Smooth muscle cell (in vitro differentiated cells): Measurements from ENCODE around the gene F2. TPM values are rescaled to one million over a fixed set of nuclear protein-coding genes. Genes with fewer than 3 reads are reported as not detected.

ENCODE experiments used
- DNase-seq: peaks from one replicate; lab custom pipeline; 2025; ENCODE audit not compliant: unreplicated experiment; lab: John Stamatoyannopoulos, UW
- H2AFZ ChIP-seq: fragments of 200-600 bp; sonication (generic); 2 replicates; pipeline ENCODE4 v1.6.0; 2016; ENCODE audit warnings: antibody characterized with exemption, low read depth, mild to moderate bottlenecking
- H3F3A ChIP-seq: fragments of 200-600 bp; sonication (generic); 2 replicates; pipeline ENCODE4 v1.6.0; 2017; ENCODE audit warnings: antibody characterized with exemption, low read depth
- H3K27ac ChIP-seq: fragments of 200-600 bp; sonication (generic); 2 replicates; pipeline ENCODE4 v1.5.1; 2016; ENCODE audit warnings: low read depth, mild to moderate bottlenecking
- H3K27me3 ChIP-seq: fragments of 200-600 bp; sonication (generic); 2 replicates; pipeline ENCODE4 v1.6.1; 2016; ENCODE audit warnings: low read depth, mild to moderate bottlenecking
- H3K36me3 ChIP-seq: fragments of 200-600 bp; sonication (generic); 2 replicates; pipeline ENCODE4 v1.5.1; 2016; ENCODE audit warnings: low read depth
- H3K4me1 ChIP-seq: fragments of 200-600 bp; sonication (generic); 2 replicates; pipeline ENCODE4 v1.5.1; 2016; ENCODE audit warnings: low read depth
- H3K4me2 ChIP-seq: fragments of 200-600 bp; sonication (generic); 2 replicates; pipeline ENCODE4 v1.6.0; 2016; ENCODE audit warnings: mild to moderate bottlenecking
- H3K4me3 ChIP-seq: fragments of 200-600 bp; sonication (generic); 2 replicates; pipeline ENCODE4 v1.5.1; 2016; ENCODE audit warnings: mild to moderate bottlenecking
- H3K79me2 ChIP-seq: fragments of 200-600 bp; sonication (generic); 2 replicates; pipeline ENCODE4 v1.6.0; 2016; ENCODE audit warnings: low read depth, mild to moderate bottlenecking
- H3K9ac ChIP-seq: fragments of 200-600 bp; sonication (generic); 2 replicates; pipeline ENCODE4 v1.6.0; 2016; ENCODE audit warnings: low read depth
- H3K9me3 ChIP-seq: fragments of 200-600 bp; sonication (generic); replicated peaks from 2 replicates; pipeline ENCODE4 v1.5.1; 2016; ENCODE audit warnings: low read depth
- H4K20me1 ChIP-seq: fragments of 200-600 bp; sonication (generic); 2 replicates; pipeline ENCODE4 v1.6.0; 2016; ENCODE audit warnings: low read depth
- WGBS: methylation state at CpG from one replicate; pipeline ENCODE4 v1.1.7; 2016; ENCODE audit warnings: low lambda C conversion rate; 5-methylcytosine and 5-hydroxymethylcytosine counted together
- polyA plus RNA-seq: library from polyadenylated mRNA; unstranded; fragments of >200 nt; fragmentation: Nextera tagmentation; extraction: Ambion mirVana; gene quantifications from 2 replicates; pipeline ENCODE4 v1.2.1, GENCODE V29; 2016
- total RNA-seq: library from RNA; depleted of rRNA; stranded (reverse); fragments of >200 nt; gene quantifications from 2 replicates; pipeline ENCODE4 v1.2.3, GENCODE V29; 2014
- TF ChIP-seq, protein P1 (sequence below): fragments of 200-600 bp; sonication (generic); IDR thresholded peaks from 2 replicates; pipeline ENCODE4 v1.5.1; 2017; ENCODE audit warnings: borderline replicate concordance, mild to moderate bottlenecking, antibody characterized with exemption; ENCODE audit not compliant: insufficient read depth, poor library complexity, severe bottlenecking

F2 gene
- total and polyA plus RNA-seq, 2 experiments from 2014 or later: 0.21 to 0.27 TPM

DNA sequence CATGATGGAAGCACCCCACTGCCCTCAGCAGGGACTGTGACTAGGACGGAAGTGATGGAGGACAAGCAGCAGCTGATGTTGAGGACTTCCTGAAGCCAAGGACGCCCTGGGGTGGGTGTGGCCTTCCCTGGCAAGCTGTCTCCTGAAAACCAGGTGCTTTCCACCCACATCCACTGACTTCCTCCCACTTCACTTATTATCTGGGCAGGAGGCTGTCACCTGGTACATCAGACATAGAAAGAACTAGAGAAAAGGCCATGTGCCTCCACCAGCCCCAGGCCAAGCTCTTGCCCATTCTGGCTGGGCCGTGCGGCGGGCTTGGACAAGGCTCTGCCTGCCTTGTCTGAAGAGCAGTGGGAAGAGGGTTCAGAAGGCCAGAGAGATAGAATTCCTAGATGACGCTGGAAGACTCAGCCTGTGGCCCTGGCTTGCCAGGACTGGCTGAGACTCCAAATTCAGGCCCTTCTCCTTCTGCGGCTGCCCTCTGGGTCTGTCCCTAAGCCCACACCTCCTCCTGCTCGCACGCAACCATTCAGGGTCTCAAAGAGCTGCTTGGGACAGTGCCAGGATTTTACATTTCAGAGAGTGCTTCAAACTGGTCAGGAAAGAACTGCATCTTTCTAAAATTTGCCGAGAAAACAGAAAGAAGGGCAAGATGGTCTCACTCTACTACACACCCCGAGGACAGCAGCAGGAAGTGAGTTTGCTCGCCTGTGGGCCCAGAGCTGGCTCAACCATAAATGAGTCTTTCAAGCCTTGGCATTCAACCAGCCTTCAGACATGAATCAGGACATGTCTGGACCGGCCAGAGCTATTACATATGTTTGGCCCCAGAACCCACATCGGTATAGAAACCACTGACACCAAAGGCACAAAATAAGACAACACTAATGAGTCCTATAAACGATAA, 31.9 kb upstream of the F2 start:
- no peak for DNase-seq

DNA sequence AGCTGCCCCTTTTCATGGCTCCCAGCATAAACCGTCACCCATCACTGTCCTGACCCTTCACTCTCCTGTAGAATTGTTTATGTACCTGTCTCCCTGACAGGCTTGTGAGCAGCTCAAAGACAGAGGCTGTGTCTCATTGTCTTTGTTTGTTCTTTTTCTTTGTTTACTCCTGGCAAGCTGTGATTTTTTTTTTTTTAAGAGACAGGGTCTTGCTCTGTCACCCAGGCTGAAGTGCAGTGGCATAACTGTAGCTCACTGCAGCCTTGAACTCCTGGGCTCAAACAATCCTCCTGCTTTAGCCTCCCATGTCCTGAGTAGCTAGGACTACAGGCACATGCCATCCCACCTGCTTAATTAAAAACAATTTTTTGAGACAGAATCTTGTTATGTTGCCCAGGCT, 28.3 kb upstream of the F2 start:
- Histone ChIP-seq H2AFZ (no peak overlapping the region), H3K9ac (no peak overlapping the region), H3K9me3 (no peaks in the 10 kb centered on the region), H3K36me3 (no peaks in the 10 kb centered on the region), H3K4me1 (no peaks in the 10 kb centered on the region), H4K20me1 (peaks cover 4% of the 10 kb centered on the region), H3K27ac (no peak overlapping the region), H3K4me3 (no peak overlapping the region), H3K79me2 (peaks cover 5% of the 10 kb centered on the region), H3K27me3 (no peaks in the 10 kb centered on the region), H3F3A (peaks cover 7% of the 10 kb centered on the region), H3K4me2 (no peak overlapping the region)
- TF ChIP-seq, protein P1, sequence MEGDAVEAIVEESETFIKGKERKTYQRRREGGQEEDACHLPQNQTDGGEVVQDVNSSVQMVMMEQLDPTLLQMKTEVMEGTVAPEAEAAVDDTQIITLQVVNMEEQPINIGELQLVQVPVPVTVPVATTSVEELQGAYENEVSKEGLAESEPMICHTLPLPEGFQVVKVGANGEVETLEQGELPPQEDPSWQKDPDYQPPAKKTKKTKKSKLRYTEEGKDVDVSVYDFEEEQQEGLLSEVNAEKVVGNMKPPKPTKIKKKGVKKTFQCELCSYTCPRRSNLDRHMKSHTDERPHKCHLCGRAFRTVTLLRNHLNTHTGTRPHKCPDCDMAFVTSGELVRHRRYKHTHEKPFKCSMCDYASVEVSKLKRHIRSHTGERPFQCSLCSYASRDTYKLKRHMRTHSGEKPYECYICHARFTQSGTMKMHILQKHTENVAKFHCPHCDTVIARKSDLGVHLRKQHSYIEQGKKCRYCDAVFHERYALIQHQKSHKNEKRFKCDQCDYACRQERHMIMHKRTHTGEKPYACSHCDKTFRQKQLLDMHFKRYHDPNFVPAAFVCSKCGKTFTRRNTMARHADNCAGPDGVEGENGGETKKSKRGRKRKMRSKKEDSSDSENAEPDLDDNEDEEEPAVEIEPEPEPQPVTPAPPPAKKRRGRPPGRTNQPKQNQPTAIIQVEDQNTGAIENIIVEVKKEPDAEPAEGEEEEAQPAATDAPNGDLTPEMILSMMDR: no peak
- WGBS: 94% methylated on average over 1 of the region's 1 CpG
- DNase-seq: no peak

More for the DNA sequence above, 31.9 kb upstream of the F2 start:
- H3K27me3 ChIP-seq: no peaks in the 10 kb centered on the region
- H2AFZ ChIP-seq: no peak overlapping the region
- TF ChIP-seq, protein P1: no peak
- no peaks in the 10 kb centered on the region for H3K4me1 ChIP-seq
- H4K20me1 ChIP-seq: peaks cover 5% of the 10 kb centered on the region
- H3K27ac ChIP-seq: peak overlapping the region; percentile 72
- WGBS: 88% methylated on average over 15 of the region's 15 CpGs
- no peak overlapping the region for H3K4me3 ChIP-seq
- H3K9me3 ChIP-seq: no peaks in the 10 kb centered on the region
- H3K9ac ChIP-seq: no peak overlapping the region
- peaks cover 7% of the 10 kb centered on the region for H3F3A ChIP-seq
- no peak overlapping the region for H3K4me2 ChIP-seq
- H3K79me2 ChIP-seq: peaks cover 5% of the 10 kb centered on the region
- H3K36me3 ChIP-seq: no peaks in the 10 kb centered on the region

DNA sequence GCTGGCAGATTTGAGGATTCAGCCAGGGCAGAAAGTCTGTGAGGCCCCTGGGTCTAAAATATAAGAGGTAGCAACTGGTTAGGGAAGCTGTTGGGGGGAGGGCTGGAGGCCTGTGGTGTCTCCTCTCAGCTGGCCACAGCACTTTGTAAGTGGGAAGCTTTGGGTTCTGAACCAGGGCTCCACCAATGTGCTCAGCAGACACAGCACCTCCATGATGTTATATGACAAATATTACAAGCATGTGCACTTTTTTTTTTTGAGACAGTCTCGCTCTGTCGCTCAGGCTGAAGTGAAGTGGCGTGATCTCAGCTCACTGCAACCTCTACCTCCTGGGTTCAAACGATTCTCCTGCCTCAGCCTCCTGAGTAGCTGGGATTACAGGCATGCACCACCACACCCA, 26.6 kb upstream of the F2 start:
- Histone ChIP-seq H3F3A (peaks cover 7% of the 10 kb centered on the region), H3K79me2 (peaks cover 7% of the 10 kb centered on the region), H3K4me1 (no peaks in the 10 kb centered on the region), H3K27ac (peak overlapping the region; percentile 79), H3K27me3 (no peaks in the 10 kb centered on the region), H3K36me3 (no peaks in the 10 kb centered on the region), H3K4me2 (no peak overlapping the region), H3K4me3 (no peak overlapping the region), H4K20me1 (peaks cover 9% of the 10 kb centered on the region), H3K9ac (peak overlapping the region; percentile 43), H3K9me3 (no peaks in the 10 kb centered on the region), H2AFZ (no peak overlapping the region)
- WGBS: 56% methylated on average over 4 of the region's 4 CpGs
- no peak for DNase-seq
- TF ChIP-seq, protein P1: no peak

DNA sequence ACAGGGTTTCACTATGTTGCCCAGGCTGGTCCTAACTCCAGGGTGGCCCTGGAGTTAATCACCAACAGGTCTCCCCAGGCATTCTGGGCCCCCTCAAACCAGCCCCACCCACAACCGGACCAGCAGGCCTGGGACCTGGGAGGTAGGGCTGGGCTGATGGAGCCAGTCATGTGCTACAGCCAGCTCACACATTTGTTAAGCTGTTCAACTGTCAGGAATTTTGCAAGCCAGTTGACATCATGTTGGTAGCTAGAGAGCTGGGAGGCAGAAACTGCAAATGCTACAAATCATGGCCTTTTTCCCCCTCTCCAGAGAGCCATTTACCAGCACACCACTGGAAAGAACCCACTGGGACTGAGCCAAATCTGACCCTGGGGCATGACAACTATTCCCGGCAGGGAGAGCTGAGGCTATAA, 25.4 kb upstream of the F2 start:
- H3K79me2 ChIP-seq: peaks cover 13% of the 10 kb centered on the region
- DNase-seq: no peak
- peak overlapping the region; percentile 79 for H3K27ac ChIP-seq
- H3K9me3 ChIP-seq: no peaks in the 10 kb centered on the region
- H3K9ac ChIP-seq: peak overlapping the region; percentile 38
- no peaks in the 10 kb centered on the region for H3K27me3 ChIP-seq
- no peak overlapping the region for H2AFZ ChIP-seq
- H3K4me2 ChIP-seq: no peak overlapping the region
- TF ChIP-seq, protein P1: no peak
- no peaks in the 10 kb centered on the region for H3K4me1 ChIP-seq
- H3F3A ChIP-seq: no peaks in the 10 kb centered on the region
- H3K36me3 ChIP-seq: no peaks in the 10 kb centered on the region
- peaks cover 14% of the 10 kb centered on the region for H4K20me1 ChIP-seq
- WGBS: 58% methylated on average over 2 of the region's 2 CpGs
- no peak overlapping the region for H3K4me3 ChIP-seq
